Duodenal mucosa (tissue), 2 donors: ENCODE measurements around the gene CD58.

ENCODE experiments used
- H3K27ac ChIP-seq: one replicate; pipeline ENCODE4 v1.7.0; 2013; ENCODE audit warnings: low read depth, low read length
- H3K27me3 ChIP-seq, 2 donors: one replicate each; pipeline ENCODE4 v1.7.0; 2013; ENCODE audit warnings: low read length in 2 of 2, control low read depth in 1 of 2; ENCODE audit not compliant: insufficient read depth in 2 of 2, control insufficient read depth in 1 of 2
- H3K36me3 ChIP-seq, 2 donors: one replicate each; pipeline ENCODE4 v1.7.0; 2013; ENCODE audit warnings: low read length in 2 of 2, control low read depth in 1 of 2; ENCODE audit not compliant: insufficient read depth in 2 of 2, control insufficient read depth in 1 of 2
- H3K4me1 ChIP-seq, 2 donors: one replicate each; pipeline ENCODE4 v1.7.0; 2013; ENCODE audit warnings: low read length in 2 of 2, control low read depth in 1 of 2; ENCODE audit not compliant: insufficient read depth in 2 of 2, control insufficient read depth in 1 of 2
- H3K4me3 ChIP-seq, 2 donors: one replicate each; pipeline ENCODE4 v1.7.0; 2013; ENCODE audit warnings: low read length in 2 of 2, low read depth in 1 of 2
- H3K9ac ChIP-seq, 2 donors: one replicate each; pipeline ENCODE4 v1.7.0; 2013; ENCODE audit warnings: low read length in 2 of 2, low read depth in 1 of 2
- H3K9me3 ChIP-seq, 2 donors: one replicate each; pipeline ENCODE4 v1.7.0; 2013; ENCODE audit warnings: low read length in 2 of 2, control low read depth in 1 of 2; ENCODE audit not compliant: control insufficient read depth in 1 of 2

Gene CD58

GRCh38 chr1:116559304-116559761, 11.5 kb downstream of the CD58 start:
- Histone ChIP-seq H3K4me1 (peaks cover 23 to 55% of the 10 kb centered on the region in 2 donors), H3K9ac (no peak overlapping the region), H3K27ac (no peak overlapping the region), H3K36me3 (no peaks in the 10 kb centered on the region), H3K9me3 (peaks cover 0 to 5% of the 10 kb centered on the region in 2 donors), H3K27me3 (no peaks in the 10 kb centered on the region), H3K4me3 (peak overlapping the region in 1 of 2 donors; percentile 12)

- Histone ChIP-seq H3K27me3 (no peaks in the 10 kb centered on the region), H3K9ac (no peak overlapping the region), H3K4me1 (peaks cover 23 to 55% of the 10 kb centered on the region in 2 donors), H3K27ac (no peak overlapping the region), H3K9me3 (peaks cover 0 to 5% of the 10 kb centered on the region in 2 donors), H3K36me3 (no peaks in the 10 kb centered on the region), H3K4me3 (no peak overlapping the region)
These were observed 12.3 kb downstream of the CD58 start for GRCh38 chr1:116558571-116558970.

DNA sequence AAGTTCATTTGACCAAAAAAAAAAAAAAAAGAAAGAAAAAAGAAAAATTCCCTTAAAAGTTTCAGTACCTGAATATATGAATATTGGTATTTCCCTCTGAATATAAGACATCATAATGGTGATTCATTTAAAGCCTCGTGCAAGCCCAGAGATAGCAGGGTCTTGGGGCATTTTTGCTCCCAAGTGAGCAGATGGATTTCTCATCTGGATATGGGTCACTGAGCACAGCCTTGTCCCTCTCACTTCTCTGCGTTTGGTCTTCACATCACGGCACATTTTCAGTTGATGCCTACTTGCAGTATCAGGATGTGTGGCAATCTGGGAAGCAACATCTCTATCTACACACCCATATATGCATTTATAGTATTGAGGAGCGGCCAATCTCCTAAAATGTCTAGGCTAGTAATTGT, 12.7 kb downstream of the CD58 start:
- Histone ChIP-seq H3K9ac (no peak overlapping the region), H3K4me3 (no peak overlapping the region), H3K4me1 (peaks cover 23 to 55% of the 10 kb centered on the region in 2 donors), H3K9me3 (peaks cover 0 to 5% of the 10 kb centered on the region in 2 donors), H3K27ac (no peak overlapping the region), H3K36me3 (no peaks in the 10 kb centered on the region), H3K27me3 (no peaks in the 10 kb centered on the region)

DNA sequence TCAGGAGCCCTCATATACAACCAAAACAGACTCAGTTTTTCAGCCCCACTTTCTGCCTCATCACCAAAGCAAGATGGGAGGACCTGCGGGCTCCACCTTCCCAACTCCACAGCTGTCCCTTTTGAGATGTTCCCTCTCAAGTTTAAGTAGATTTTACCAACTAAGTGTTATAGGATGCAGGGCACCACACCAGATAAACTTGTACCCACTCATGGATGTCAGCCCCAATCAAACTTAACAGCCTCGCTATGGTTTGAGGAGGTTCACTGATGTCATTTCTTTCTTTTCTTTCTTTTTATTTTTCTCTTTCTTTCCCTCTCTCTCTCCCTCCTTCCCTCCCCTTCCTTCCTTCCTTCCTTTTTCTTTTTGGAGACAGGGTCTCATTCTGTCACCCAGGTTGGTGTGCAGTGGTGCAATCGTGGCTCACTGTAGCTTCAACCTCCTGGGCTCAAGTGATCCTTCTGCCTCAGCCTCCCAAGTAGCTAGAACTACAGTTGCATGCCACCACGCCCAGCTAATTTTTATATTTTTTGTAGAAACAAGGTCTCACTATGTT, 13.4 kb downstream of the CD58 start:
- Histone ChIP-seq H3K9me3 (no peaks in the 10 kb centered on the region), H3K27me3 (no peaks in the 10 kb centered on the region), H3K4me3 (no peak overlapping the region), H3K27ac (no peak overlapping the region), H3K4me1 (peaks cover 23 to 55% of the 10 kb centered on the region in 2 donors), H3K36me3 (no peaks in the 10 kb centered on the region), H3K9ac (no peak overlapping the region)

GRCh38 chr1:116556289-116557006, 14.4 kb downstream of the CD58 start:
- peaks cover 23 to 50% of the 10 kb centered on the region in 2 donors for H3K4me1 ChIP-seq
- H3K4me3 ChIP-seq = no peak overlapping the region
- peak overlapping the region; percentile 33 for H3K27ac ChIP-seq
- no peaks in the 10 kb centered on the region for H3K36me3 ChIP-seq
- peak overlapping the region in 1 of 2 donors; percentile 3 for H3K9ac ChIP-seq
- no peaks in the 10 kb centered on the region for H3K27me3 ChIP-seq
- no peaks in the 10 kb centered on the region for H3K9me3 ChIP-seq

- H3K9ac ChIP-seq = no peak overlapping the region
- H3K9me3 ChIP-seq = no peaks in the 10 kb centered on the region
- no peaks in the 10 kb centered on the region for H3K27me3 ChIP-seq
- H3K27ac ChIP-seq = no peak overlapping the region
- peaks cover 19 to 40% of the 10 kb centered on the region in 2 donors for H3K4me1 ChIP-seq
- H3K36me3 ChIP-seq = no peaks in the 10 kb centered on the region
- H3K4me3 ChIP-seq = no peak overlapping the region
These were observed 15.9 kb downstream of the CD58 start for GRCh38 chr1:116554924-116555323.

- Histone ChIP-seq H3K4me1 (peaks cover 7 to 27% of the 10 kb centered on the region in 2 donors), H3K27ac (no peak overlapping the region), H3K9ac (no peak overlapping the region)
These were observed 17.3 kb downstream of the CD58 start for GRCh38 chr1:116553386-116554115.

GRCh38 chr1:116546354-116546977, 24.4 kb downstream of the CD58 start:
- no peaks in the 10 kb centered on the region for H3K9me3 ChIP-seq

More at GRCh38 chr1:116553386-116554115, 17.3 kb downstream of the CD58 start:
- Histone ChIP-seq H3K4me3 (no peak overlapping the region), H3K27me3 (no peaks in the 10 kb centered on the region), H3K36me3 (no peaks in the 10 kb centered on the region), H3K9me3 (no peaks in the 10 kb centered on the region)

DNA sequence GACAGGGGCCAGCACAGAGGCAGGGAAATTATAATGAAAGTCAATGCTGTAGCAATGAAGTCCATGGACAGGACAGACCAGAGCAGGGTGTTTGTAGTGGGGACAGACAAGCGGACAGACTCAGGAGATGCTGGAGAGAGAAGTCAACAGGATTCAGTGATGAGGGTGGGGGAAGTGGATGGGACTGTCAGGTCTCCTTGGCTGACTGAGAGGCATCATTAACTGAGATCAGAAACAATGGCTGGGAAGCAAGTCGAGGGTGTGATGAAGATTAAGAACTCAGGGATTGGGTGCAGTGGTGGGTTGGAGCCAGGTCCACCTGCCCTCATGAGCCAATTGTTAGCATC, 25.5 kb downstream of the CD58 start:
- Histone ChIP-seq H3K27ac (no peak overlapping the region), H3K36me3 (peaks cover 8 to 15% of the 10 kb centered on the region in 2 donors), H3K9ac (no peak overlapping the region), H3K4me1 (peaks cover 0 to 1% of the 10 kb centered on the region in 2 donors), H3K9me3 (no peaks in the 10 kb centered on the region), H3K4me3 (no peak overlapping the region), H3K27me3 (no peaks in the 10 kb centered on the region)

More at GRCh38 chr1:116546354-116546977, 24.4 kb downstream of the CD58 start:
- Histone ChIP-seq H3K4me3 (no peak overlapping the region), H3K27me3 (no peaks in the 10 kb centered on the region), H3K36me3 (peaks cover 8 to 15% of the 10 kb centered on the region in 2 donors), H3K4me1 (no peaks in the 10 kb centered on the region), H3K9ac (no peak overlapping the region), H3K27ac (no peak overlapping the region)
